PFSK-1 (cell line): ENCODE results near the gene MAST4.

Source experiments
- FOXP2 ChIP-seq: optimal IDR thresholded peaks from 2 replicates; pipeline ENCODE3; 2011; ENCODE audit warnings: borderline replicate concordance, control low read depth, inconsistent platforms; ENCODE audit not compliant: insufficient read depth; ENCODE audit errors: extremely low read length, extremely low read depth
- POLR2AphosphoS5 ChIP-seq: IDR thresholded peaks from 2 replicates; pipeline ENCODE4 v1.6.1; 2012; ENCODE audit warnings: low read depth, mild to moderate bottlenecking, control low read depth, low read length, moderate library complexity
- SIN3A ChIP-seq: IDR thresholded peaks from 2 replicates; pipeline ENCODE4 v1.6.1; 2012; ENCODE audit warnings: mild to moderate bottlenecking, low read length, moderate library complexity, borderline replicate concordance; ENCODE audit not compliant: insufficient read depth
- TAF1 ChIP-seq: IDR thresholded peaks from 2 replicates; pipeline ENCODE4 v1.6.1; 2012; ENCODE audit warnings: low read length, control low read depth, borderline replicate concordance; ENCODE audit not compliant: insufficient read depth
- TF ChIP-seq, protein P1 (sequence below), 2 experiments: IDR thresholded peaks; 2 replicates each; pipeline versions ENCODE4 v1.6.1 to v1.8.0; 2011 to 2012; ENCODE audit warnings: low read depth in 2 of 2, low read length in 2 of 2, control low read depth in 1 of 2, inconsistent platforms in 1 of 2, mild to moderate bottlenecking in 1 of 2, moderate library complexity in 1 of 2; ENCODE audit not compliant: insufficient read depth in 1 of 2

MAST4 gene

DNA sequence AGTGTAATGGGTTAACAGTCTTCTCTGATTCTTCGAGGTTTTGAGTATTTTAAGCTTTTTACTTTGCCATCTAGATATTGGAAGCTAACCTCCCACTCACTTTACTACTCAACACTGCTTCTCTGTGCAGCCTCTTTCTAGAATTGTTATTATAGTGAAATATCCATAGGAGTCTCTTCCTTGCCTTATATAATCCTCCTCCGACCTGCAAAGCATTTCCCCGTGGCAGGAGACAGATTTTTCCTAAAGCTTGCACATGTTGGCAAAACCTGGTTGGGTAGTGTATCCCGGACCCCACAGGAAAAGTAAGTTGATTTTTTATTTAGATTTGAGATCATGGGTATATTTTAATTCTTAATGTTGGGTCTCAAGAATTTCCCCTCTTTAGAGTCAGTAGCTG is 351.3 kb downstream of the MAST4 start:
- TF ChIP-seq, protein P1, sequence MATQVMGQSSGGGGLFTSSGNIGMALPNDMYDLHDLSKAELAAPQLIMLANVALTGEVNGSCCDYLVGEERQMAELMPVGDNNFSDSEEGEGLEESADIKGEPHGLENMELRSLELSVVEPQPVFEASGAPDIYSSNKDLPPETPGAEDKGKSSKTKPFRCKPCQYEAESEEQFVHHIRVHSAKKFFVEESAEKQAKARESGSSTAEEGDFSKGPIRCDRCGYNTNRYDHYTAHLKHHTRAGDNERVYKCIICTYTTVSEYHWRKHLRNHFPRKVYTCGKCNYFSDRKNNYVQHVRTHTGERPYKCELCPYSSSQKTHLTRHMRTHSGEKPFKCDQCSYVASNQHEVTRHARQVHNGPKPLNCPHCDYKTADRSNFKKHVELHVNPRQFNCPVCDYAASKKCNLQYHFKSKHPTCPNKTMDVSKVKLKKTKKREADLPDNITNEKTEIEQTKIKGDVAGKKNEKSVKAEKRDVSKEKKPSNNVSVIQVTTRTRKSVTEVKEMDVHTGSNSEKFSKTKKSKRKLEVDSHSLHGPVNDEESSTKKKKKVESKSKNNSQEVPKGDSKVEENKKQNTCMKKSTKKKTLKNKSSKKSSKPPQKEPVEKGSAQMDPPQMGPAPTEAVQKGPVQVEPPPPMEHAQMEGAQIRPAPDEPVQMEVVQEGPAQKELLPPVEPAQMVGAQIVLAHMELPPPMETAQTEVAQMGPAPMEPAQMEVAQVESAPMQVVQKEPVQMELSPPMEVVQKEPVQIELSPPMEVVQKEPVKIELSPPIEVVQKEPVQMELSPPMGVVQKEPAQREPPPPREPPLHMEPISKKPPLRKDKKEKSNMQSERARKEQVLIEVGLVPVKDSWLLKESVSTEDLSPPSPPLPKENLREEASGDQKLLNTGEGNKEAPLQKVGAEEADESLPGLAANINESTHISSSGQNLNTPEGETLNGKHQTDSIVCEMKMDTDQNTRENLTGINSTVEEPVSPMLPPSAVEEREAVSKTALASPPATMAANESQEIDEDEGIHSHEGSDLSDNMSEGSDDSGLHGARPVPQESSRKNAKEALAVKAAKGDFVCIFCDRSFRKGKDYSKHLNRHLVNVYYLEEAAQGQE (IDR thresholded peaks at IDR 0.05; ENCODE audit: insufficient read depth in 1 of 2, low read depth in 2 of 2, low read length in 2 of 2): no peak
- TF ChIP-seq POLR2AphosphoS5: no peak
- no peak for TF ChIP-seq SIN3A
- no peak for TF ChIP-seq FOXP2
- no peak for TF ChIP-seq TAF1

DNA sequence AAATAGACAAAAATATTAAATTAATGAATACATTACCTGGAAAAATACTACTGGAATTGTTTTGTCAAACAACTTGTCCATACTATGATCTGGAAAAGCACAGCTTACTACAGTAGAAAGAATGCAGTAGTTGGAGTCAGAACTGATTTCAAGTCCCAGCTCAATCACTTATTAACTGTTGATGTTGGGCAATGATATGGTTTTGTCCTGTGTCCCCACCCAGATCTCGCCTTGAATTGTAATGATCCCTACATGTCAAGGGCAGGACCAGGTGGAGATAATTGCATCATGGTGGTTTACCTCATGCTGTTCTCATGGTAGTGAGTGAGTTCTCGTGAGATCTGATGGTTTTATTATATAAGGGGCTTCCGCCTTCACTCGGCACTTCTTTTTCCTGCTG is 352.9 kb downstream of the MAST4 start:
- TF ChIP-seq TAF1 (no peak), FOXP2 (no peak), POLR2AphosphoS5 (no peak), SIN3A (no peak)
- TF ChIP-seq, protein P1 (IDR thresholded peaks at IDR 0.05; ENCODE audit: insufficient read depth in 1 of 2, low read depth in 2 of 2, low read length in 2 of 2): no peak

DNA sequence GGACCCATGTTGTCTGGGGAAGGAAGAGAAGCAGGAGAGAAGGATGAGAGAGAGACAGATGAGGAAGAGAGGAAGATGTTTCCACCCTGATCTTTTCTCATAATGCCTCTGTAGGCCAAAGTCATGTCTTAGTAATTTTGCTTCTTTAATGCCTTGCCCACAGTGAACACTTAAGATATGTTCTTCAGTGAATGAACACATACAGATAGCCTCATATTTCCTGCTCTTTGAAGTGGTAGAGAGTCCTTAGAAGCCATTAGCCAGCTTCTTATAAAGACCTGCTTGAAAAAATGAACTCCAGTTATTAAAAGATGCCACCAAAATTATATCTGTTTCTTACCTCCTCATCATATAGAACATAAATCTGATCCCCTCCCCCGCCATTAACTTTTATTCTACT is 356.0 kb downstream of the MAST4 start:
- TF ChIP-seq FOXP2: no peak
- no peak for TF ChIP-seq POLR2AphosphoS5
- TF ChIP-seq SIN3A: no peak
- TF ChIP-seq, protein P1 (IDR thresholded peaks at IDR 0.05; ENCODE audit: insufficient read depth in 1 of 2, low read depth in 2 of 2, low read length in 2 of 2): no peak
- TF ChIP-seq TAF1: no peak

DNA sequence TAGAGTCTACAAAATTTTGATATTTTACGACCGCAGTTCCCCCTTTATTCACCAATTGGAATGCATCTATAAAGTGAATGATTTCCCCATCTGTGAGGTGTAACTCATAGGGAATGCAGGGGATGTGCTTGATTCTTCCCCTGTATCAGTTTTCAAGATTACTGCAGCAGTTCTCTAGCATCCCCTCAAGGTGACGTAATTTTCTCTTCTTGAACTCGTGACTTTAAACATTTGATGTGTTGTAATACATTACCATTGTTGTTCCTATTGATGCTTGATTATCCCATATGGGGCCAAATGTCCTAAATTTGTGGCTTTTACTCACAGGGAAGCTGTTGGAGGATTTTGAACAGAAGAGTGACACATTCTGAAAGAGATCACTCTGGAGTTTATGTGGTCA is 360.2 kb downstream of the MAST4 start:
- TF ChIP-seq SIN3A (no peak), POLR2AphosphoS5 (no peak), FOXP2 (no peak), TAF1 (no peak)
- TF ChIP-seq, protein P1 (IDR thresholded peaks at IDR 0.05; ENCODE audit: insufficient read depth in 1 of 2, low read depth in 2 of 2, low read length in 2 of 2): no peak
